RPMI8226 (cell line): ENCODE measurements around the gene HMG20B.

Source experiments
- DNase-seq: peaks from one replicate; pipeline ENCODE4 v3.0.0-alpha.2; 2015

Gene HMG20B

DNA sequence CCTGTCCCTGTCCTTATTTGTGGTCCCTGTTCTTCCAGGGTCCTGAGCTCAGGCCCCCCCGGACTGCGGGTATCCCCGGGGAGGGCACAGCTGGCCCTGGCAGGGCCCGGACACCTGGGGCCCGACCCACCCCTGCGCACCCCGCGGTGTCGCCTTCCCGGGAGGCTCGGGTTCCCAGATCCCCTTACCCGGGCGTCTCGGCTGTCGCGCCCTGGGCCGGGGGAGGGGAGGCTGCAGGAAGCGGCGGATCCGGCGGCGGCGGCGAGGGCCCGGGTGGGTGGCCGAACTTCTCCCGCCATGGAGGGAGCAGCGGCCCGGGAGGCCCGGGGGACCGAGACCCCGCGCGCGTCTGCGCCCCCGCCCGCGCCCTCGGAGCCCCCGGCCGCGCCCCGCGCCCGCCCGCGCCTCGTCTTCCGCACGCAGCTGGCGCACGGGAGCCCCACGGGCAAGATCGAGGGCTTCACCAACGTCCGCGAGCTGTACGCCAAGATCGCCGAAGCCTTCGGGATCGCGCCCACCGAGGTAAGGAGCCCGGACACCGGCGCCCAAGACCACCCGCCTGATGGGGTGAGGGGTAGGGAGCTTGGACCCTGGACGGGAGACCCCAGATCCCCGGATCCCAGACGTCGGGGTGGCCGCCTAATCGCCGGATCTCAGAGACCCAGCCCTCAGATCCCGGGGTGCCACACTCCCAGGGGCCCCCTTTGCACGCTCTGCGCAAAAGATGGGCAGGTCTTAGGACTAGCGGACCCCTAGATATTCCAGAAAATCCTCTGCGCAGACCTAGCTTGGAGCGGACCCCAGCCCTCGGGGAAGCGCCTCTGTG, 12.8 kb downstream of the HMG20B start, which contains the start of gene GIPC3:
Gene GIPC3, plus strand, starts transcription at position 178 of the 826 bp plus-strand sequence. Its CDS starts 120 bp downstream, at position 298.
- DNase-seq = no peak

DNA sequence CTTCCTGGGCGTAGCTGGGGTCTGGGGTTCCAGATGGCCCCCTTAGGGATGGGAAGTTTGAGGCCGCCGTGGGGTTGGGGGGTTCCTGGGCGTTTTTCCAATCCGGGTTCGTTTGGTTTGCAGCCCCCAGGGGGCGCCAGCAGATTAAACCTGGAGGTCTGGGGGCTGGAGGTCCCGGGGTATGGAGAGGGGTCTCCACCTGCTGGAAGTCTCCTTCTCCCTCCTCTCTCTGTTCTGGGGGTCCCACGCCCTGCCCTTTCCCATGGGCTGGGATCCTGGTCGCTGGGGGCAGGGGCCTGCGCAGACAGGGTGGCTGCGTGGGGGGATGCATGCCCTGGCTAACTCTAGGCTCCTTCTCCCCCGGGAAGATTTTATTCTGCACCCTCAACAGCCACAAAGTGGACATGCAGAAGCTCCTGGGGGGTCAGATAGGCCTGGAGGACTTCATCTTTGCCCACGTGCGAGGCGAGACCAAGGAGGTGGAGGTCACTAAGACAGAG, 13.4 kb downstream of the HMG20B start:
- peak; percentile 43 for DNase-seq

DNA sequence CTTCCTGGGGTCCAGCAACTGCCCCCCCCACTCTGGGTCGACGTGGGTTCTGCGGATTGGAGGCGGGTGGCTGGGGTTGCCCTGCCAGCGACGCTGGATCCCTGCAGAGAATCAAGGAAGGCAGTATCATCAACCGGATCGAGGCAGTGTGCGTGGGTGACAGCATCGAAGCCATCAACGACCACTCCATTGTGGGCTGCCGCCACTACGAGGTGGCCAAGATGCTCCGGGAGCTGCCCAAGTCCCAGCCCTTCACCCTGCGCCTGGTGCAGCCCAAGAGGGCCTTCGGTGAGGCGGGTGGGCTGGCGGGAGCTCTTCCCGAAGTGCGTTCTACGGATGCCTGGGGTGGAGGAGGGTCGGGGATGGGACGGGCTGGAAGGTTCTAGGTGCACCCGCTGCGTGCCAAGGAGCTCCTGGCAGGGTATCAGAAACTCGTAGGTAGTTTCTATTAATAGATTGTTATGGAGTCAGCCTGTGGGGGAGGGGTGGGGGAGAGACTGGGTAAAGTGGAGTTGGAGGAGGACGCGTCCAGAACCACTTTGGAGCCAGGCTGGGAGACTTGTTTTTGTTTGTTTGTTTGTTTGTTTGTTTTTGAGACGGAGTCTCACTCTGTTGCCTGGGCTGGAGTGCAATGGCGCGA, 14.1 kb downstream of the HMG20B start:
- no peak for DNase-seq

DNA sequence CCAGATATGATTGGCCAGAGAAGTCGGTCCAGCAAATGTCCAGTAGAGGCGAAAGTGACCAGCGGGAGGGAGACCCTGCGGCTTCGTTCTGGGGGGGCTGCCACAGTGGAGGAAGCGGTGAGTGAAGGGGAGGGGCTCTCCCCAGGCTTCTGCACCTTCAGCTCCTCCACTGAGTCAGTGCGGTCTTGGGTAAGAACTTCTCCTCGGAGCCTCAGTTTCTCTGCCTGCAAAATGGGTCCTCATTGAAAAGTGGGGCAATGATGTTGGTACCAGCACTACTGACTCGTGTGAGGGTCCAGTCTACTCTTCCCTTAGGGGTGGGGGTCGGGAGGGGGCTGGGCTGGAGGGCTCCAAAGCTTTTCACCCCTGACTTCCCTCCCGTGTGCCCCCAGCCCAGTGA, 16.7 kb downstream of the HMG20B start:
- no peak for DNase-seq

DNA sequence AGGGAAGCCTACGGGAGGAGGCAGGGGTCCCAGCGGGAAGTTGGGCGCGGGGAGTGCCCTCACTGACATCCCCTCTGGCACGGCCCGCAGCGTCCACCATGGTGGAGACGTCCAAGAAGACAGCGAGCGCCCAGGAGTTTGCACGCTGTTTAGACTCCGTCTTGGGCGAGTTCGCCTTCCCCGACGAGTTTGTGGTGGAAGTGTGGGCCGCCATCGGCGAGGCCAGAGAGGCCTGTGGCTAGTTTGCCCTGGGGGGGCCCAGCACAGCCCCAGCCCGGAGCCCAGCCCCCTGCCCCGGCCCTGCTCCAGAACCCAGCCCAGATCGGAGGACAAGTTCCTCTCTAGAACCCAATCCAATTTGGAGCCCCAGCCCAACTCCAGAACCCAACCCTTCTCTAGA, 17.2 kb downstream of the HMG20B start:
- DNase-seq = no peak

DNA sequence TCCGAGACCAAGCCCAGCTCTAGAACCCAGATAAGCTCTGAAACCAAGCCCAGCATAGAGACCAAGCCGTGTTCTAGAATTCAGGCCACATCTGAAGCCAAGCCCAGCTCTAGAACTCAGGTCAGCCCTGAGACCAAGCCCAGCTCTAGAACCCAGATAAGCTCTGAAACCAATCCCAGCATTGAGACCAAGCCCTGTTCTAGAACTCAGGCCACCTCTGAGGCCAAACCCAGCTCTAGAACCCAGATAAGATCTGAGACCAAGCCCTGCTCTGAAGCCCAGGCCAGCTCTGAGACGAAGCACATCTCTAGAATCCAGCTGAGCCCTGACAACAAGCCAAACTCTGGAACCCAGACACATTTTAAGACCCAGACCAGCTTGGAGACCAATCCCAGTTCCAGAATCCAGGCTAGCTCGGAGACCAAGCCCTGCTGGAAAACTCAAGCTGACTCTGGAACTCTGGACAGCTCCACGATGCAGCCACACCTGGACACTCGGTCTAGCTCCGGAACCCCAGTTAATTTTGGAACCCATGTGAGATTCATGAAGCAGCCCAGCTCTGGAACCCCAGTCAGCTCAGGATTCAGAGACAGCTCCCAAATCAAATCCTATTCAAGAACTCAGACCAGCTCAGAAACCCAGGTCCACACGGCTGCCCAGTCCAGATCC, 18.4 kb downstream of the HMG20B start:
- DNase-seq = no peak

DNA sequence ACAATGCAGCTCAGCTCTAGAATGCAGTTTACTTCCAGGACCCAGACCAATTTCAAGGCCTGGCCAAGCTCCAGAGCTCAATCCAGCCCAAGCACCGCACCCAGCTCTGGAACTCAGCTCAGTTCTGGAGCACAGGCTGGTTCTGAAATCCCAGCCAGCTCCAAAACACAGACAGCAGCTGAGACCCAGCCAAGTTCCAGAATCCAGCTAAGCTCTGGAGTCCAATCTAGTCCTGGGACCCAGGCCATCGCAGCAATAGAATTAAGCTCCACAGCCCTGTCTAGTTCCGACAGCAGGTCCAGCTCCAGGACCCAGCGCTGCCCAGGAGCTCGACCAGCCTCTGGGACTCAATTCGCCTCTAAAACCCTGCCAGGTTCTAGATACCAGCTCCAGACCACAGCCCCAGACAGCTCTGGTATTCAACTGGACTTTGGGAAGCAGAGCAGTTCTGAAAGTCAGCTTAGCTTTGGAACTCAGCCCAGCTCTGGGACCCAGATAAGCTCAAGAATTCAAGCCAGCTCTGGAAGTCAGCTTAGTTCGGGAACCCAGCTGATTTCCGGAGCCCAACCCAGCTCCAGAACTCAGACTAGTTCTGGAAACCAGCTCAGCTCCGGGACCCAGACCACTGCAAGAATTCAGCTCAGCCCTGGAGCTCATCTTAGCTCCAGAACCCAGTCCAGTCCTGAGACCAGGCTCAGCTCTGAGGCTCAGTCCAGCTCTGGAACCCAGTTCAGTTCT, 19.3 kb downstream of the HMG20B start:
- no peak for DNase-seq

DNA sequence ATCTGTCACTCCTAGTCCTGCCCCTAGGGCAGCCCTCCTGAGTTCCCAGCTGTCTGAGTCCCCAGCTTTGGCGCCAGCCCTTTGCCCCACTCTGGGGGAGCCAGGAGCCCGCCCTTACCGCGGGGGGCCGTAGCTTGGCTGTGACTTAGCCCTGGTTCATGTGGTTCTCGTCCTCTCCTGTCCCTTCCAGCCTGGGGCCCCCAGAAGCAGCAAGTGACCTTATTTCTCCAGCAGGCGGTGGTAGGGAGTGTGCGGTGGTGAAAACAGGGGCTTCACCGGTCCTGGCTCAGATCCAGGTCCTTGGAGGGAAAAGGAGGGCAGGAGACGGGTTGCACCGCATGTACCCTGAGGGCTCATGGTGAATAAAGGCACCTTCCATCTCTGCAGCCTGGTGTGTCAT, 20.4 kb downstream of the HMG20B start:
- DNase-seq = no peak

DNA sequence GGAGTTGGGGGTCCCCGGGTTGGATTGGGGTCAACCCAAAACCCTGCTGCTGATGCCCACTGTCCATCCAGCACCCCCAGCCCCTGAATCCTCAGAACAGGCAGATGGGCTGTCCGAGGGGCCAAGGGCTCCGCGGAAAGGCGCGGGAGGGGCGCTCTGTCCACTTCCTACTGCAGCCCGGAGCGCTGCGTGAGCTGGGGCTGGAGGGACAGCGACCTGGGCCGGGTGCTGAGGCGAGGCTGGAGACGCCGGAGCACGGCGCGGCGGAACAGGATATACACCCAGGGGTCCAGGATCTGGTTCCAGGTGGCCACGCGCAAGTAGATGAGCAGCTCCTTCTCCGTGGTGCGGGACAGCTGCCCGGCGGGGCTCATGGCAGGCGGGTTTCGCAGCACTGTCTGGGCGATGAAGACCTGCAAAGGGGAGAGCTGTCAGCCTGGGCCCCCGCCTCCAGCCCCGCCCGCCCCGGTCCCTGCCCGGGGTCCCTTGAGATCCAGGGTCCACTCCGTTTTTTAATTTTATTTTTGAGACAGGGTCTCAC, 22.8 kb downstream of the HMG20B start:
- no peak for DNase-seq

DNA sequence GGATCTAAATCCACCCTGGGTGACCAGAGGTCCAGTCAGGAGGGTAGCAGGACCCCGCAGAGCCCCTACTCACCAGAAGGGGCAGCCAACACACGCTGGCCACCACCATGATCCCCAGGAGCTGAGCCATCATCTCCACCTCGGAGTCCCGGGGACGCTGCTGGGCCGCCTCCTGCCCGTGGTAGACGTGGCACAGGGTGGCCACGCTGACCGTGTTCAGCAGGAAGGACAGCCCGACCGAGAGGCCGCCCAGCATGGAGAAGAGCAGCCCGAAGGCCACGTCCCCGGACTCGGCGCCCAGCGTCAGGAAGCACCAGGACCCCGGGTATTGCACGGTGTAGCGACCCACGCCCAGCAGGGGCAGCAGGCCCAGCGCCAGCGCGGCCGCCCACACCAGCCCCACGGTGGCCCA, 27.0 kb downstream of the HMG20B start:
- no peak for DNase-seq

DNA sequence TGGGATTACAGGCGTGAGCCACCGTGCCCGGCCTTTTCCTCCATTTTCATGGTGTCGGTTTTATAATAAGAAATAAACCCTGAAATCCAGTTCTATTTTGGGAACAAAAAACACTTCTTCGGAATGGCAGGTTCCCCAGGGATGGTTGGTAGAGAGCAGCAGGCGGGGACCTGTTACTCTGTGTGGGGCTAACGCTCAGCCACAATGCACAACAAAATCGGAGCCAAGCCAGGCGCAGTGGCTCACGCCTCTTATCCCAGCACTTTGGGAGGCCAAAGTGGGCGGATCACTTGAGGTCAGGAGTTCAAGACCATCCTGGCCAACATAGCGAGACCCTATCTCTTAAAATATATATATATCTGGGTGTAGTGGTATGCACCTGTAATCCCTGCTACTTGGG, 28.3 kb downstream of the HMG20B start:
- DNase-seq = no peak

DNA sequence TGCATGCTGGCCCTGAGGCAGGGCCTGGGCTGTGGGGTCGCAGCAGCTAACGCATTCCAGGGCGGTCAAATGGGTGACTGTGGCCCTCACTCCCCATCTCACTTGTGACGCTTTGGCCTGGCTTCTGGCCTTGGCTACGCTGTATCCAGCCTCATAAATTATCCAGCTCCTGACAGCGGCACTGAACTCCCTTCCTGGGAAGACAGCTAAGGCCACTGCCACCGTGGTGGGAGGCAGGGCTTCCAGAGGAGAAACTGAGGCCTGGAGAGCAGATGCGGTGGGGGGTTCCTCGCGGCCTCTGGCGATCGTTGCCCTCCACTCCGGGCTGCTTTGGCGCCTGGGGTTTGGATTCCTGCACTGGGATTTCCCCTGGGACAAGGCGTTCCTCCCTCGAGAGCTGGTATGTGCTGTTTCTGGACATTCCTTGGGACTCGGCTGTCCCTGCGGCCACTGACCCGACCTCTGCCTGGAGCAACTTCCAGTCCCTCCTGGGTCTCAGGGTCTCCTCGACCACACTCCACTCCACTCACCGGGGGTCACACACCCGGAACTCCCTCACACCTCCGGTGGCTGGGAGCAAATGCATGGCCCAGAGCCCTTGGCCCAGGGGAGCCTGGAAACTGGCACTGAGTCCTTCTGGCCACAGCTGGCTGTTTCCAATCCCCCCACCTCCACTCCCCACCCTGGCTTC, 30.5 kb downstream of the HMG20B start:
- DNase-seq = no peak

DNA sequence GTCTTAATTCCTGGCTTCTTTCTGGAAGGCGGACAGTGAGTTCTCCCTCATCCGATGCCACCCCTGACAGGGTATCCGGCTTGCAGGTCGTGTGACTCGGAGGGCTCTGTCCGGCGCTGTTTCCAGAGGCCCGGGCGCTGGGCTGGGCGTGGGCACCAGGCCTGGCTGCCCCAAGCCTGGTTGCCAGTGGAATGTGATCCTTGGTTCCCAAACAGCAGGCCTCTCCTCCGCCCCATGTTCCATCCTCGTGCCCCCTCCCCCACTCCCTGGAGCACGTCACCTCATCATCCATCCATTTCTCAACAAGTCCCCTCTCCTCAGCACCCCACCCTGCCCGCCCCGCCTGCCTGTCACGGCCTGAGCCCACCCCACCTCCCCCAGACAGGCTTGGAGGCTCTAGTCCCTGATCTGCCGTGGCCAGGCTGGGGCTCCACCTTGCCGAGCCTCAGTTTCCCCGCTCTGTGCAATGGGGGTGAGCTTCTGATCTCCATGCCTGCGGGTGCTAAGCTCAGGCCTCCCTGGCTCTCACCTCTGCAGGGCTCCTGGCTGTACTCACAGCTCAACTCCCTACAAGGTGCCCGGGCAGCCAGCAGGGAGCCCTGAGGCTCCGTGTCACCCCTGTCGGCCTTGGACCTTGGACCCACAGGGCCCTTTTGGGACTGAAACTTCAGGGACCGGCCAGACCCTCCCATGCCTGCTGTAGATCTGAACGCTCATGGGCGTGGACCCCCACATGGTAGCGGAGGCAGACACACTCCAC, 31.7 kb downstream of the HMG20B start:
- DNase-seq = no peak

DNA sequence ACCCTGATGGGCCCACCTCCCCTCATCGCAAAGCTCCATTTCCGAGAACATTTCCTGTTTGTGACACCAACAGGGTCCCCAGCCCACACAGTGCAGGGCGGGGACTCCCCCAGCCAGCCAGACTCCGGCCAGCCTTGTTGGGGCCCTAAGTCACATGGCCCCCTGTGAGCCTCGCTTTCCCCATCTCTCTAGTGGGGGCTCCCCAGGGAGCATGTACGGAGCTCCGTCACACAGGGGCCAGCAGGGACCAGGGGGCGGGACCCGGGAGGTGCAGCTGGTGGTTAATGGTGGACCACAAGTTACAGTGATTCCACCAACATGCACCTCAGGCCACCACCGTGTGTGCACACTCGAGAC, 32.2 kb downstream of the HMG20B start:
- no peak for DNase-seq

DNA sequence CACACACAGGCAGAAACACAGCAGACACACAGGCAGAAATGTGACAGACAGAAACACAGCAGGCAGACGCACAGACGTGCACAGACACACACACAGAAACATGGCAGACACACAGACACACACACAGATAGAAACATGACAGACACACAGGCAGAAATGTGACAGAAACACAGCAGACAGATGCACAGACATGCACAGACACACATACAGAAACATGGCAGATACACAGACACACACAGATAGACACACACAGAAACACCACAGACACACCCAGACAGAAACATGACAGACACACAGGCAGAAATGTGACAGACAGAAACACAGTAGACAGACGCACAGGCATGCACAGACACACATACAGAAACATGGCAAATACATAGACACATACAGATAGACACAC, 32.6 kb downstream of the HMG20B start:
- no peak for DNase-seq

DNA sequence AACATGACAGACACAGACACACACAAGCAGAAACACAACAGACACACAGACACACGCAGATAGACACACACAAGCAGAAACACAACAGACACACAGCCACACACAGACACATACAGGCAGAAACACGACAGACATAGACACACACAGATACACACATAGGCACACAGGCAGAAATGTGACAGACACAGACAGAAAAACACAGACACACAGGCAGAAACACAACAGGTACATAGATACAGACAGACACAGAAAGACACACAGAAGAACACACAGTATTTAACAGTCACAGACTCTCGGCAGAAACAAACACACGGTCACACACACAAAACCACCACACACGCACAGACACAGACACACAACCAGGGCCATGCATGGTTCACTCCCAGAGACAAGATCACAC, 33.0 kb downstream of the HMG20B start:
- no peak for DNase-seq

DNA sequence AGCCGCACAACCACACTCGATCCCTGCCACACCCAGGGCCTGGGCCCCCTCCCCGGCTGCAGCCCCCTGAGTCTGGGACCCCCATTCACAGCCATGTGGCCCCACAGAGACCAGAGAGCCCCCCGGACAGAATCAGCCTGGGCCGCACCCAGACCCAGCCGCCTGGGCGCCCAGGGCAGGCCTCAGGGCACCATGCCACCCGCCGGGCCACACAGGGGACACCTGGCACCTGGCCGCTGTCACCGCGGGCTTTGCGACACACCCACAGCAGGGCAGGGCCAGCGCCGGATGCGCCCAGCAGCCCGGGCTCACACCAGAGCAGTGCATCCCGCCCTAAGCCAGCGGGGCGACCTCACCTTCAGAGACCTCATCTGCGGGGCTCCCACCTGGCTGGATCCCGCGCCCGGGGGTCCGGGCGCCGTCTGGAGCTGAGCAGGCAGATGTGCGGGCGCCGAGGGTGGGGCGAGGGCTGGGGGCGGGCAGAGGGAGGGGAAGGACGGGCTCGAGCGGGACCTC, 33.5 kb downstream of the HMG20B start:
- DNase-seq = peak; percentile 90

DNA sequence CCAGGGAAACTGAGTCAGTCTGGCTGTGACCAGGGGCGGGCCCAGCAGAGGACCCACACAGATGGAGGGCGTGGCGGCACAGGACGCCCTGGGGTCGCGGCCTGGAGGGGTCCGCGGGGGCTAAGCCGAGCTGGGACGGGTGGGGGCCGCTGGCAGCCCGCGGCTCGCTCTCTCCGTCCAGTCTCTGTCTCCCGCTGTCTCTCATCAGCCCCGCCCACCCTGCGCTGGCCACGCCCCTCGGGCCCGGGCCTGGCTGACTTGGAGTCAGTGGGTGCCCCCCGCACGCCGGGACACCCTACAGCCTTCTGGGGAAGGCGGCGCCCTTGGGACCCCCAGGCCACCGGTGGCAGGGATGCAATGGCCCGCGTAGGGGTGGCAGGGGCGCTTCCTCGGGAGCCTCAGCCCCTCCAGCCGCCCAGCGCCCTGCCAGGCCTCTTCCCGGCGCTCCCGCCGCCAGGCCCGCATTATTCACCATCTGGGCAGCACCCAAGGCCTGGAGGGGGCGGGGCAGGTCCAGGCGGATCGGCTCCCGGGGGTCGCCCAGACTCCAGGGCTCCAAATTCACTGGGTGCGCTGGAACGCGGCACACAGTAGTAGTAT, 34.0 kb downstream of the HMG20B start, which contains the start of gene TBXA2R:
Gene TBXA2R, minus strand, starts transcription at position 186 of the 600 bp plus-strand sequence. CDS start 6,241 bp downstream, outside the sequence.
- peak; percentile 54 for DNase-seq

DNA sequence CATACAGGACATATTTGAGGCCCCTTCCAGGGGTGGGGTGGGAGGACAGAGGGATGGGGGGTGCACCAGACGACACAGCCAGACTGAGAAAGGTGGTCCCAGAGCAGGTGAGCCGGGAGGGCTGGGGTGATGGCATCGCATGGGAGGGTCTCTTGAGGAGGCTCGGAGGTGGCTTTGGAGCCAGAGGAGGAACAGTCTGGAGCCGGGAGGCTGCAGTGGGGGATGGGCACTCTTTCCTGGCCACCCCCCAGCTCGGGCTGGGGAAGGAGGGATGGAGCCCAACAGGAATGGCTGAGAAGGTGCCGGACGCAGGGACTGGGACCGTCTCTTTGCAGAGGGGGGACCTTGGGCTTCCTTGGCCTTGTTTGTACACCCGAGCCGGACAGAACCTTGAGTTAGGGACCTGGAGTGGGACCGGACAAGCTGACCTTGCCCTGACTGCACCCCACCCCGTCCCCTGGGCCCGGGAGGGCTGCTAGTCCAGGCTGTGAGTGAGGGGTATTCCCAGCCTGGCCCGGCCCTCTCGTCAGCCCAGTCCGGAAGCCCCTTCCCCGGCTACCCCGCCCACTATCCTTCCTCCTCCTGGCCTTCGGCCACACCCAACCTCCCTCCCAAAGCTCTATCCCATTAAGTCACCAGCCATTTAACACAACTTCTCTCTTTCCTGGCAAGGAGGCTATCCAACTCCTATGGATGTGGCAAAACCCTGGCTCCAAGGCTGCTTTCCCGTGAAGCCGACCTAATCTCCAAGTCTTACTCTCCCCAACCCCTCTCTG, 34.7 kb downstream of the HMG20B start:
- no peak for DNase-seq
